GM04503 (cell line): ENCODE data around the gene KDM7A.
"Not testable (repeated sequence)": the region's sequence is repeated elsewhere in the genome, so short reads cannot be mapped to it uniquely, and the experiment has no call there.

ENCODE experiments used
- DNase-seq: peaks from one replicate; pipeline ENCODE4 v3.0.0-alpha.2; 2012; ENCODE audit warnings: low read depth

KDM7A gene

GRCh38 chr7:140202942-140203341 lies 26.2 kb upstream of the KDM7A start:
- not testable (repeated sequence) for DNase-seq

- no peak for DNase-seq
Observed at GRCh38 chr7:140201393-140201792, 24.6 kb upstream of the KDM7A start.

- no peak for DNase-seq
Observed at GRCh38 chr7:140200061-140200989, 23.5 kb upstream of the KDM7A start.

- DNase-seq = no peak
Observed at GRCh38 chr7:140197938-140198337, 21.2 kb upstream of the KDM7A start.

- DNase-seq = no peak
Observed at GRCh38 chr7:140197218-140197890, 20.6 kb upstream of the KDM7A start.

GRCh38 chr7:140196361-140197217 lies 19.8 kb upstream of the KDM7A start:
- no peak for DNase-seq

- no peak for DNase-seq
Observed at GRCh38 chr7:140195859-140196258, 19.1 kb upstream of the KDM7A start.

- no peak for DNase-seq
Observed at GRCh38 chr7:140192620-140193019, 15.8 kb upstream of the KDM7A start.

GRCh38 chr7:140192176-140192575 lies 15.4 kb upstream of the KDM7A start:
- no peak for DNase-seq

GRCh38 chr7:140190588-140190987 lies 13.8 kb upstream of the KDM7A start:
- no peak for DNase-seq

GRCh38 chr7:140189917-140190316 lies 13.1 kb upstream of the KDM7A start:
- no peak for DNase-seq

GRCh38 chr7:140182917-140183316 lies 6.1 kb upstream of the KDM7A start:
- no peak for DNase-seq

- DNase-seq = no peak
Observed at GRCh38 chr7:140179339-140179738, 2.6 kb upstream of the KDM7A start.

- DNase-seq = no peak
Observed at GRCh38 chr7:140176122-140176701, 571 bp downstream of the KDM7A start.

GRCh38 chr7:140175221-140176121 lies 1.3 kb downstream of the KDM7A start:
- DNase-seq = peak; percentile 88

- DNase-seq = no peak
Observed at GRCh38 chr7:140174217-140174616, 2.6 kb downstream of the KDM7A start.

- DNase-seq = no peak
Observed at GRCh38 chr7:140170375-140170774, 6.4 kb downstream of the KDM7A start.

GRCh38 chr7:140168816-140169215 lies 8.0 kb downstream of the KDM7A start:
- no peak for DNase-seq

- peak; percentile 57 for DNase-seq
Observed at GRCh38 chr7:140165422-140165821, 11.4 kb downstream of the KDM7A start.

GRCh38 chr7:140162081-140162480 lies 14.7 kb downstream of the KDM7A start:
- not testable (repeated sequence) for DNase-seq

- no peak for DNase-seq
Observed at GRCh38 chr7:140161047-140161446, 15.7 kb downstream of the KDM7A start.
